Esophagus (tissue), 2 donors: ENCODE measurements around the gene ACP7. TPM values are rescaled to one million over a fixed set of nuclear protein-coding genes. Genes with fewer than 3 reads are reported as not detected.
A peak's percentile ranks its signal among the peaks of the same experiment; 100 is the strongest.

Experiments used
- H3K27ac ChIP-seq, 2 donors: one replicate each; pipeline ENCODE4 v1.5.1; 2013; ENCODE audit warnings: low read depth in 2 of 2, mild to moderate bottlenecking in 2 of 2, inconsistent platforms in 1 of 2, low read length in 1 of 2, moderate library complexity in 1 of 2
- H3K27me3 ChIP-seq, 2 donors: one replicate each; pipeline ENCODE4 v1.6.1; 2013; ENCODE audit warnings: low read length in 2 of 2, control low read depth in 1 of 2, mild to moderate bottlenecking in 1 of 2; ENCODE audit not compliant: insufficient read depth in 2 of 2, control insufficient read depth in 1 of 2
- H3K36me3 ChIP-seq, 2 donors: one replicate each; pipeline ENCODE4 v1.6.1; 2013; ENCODE audit warnings: low read length in 1 of 2; ENCODE audit not compliant: control insufficient read depth in 2 of 2, insufficient read depth in 2 of 2
- H3K4me1 ChIP-seq, 2 donors: one replicate each; pipeline ENCODE4 v1.6.1; 2013; ENCODE audit warnings: low read length in 1 of 2; ENCODE audit not compliant: control insufficient read depth in 2 of 2, insufficient read depth in 2 of 2
- H3K4me3 ChIP-seq, 2 donors: one replicate each; pipeline ENCODE4 v1.5.1; 2013; ENCODE audit warnings: low read length in 2 of 2, mild to moderate bottlenecking in 2 of 2, low read depth in 1 of 2, moderate library complexity in 1 of 2
- H3K9me3 ChIP-seq, 2 donors: one replicate each; pipeline ENCODE4 v1.6.1; 2013; ENCODE audit warnings: mild to moderate bottlenecking in 2 of 2, low read depth in 1 of 2, low read length in 1 of 2, moderate library complexity in 1 of 2; ENCODE audit not compliant: control insufficient read depth in 2 of 2, insufficient read depth in 1 of 2
- WGBS, 2 donors: extraction: QIAGEN DNeasy Blood & Tissue Kit; methylation state at CpG; one replicate each; pipeline ENCODE4 v1.1.7; 2013; 5-methylcytosine and 5-hydroxymethylcytosine counted together
- polyA plus RNA-seq, 2 donors: library from polyadenylated mRNA; stranded (reverse); fragments of 200-250 nt; gene quantifications; one replicate each; pipeline ENCODE4 v1.2.3, GENCODE V29; 2013
- donor health status: healthy with polysubstance abuse.
- donor health status: Bipolar disorder and iron deficiency.

The ACP7 gene
- polyA plus RNA-seq, 2 donors = 0.32 to 1.6 TPM

GRCh38 chr19:39126312-39127187 is 42.4 kb downstream of the ACP7 start:
- WGBS, 2 donors = 19% methylated on average over 26 of the region's 27 CpGs
- H3K4me1 ChIP-seq = peaks cover 15 to 23% of the 10 kb centered on the region in 2 donors
- no peaks in the 10 kb centered on the region for H3K36me3 ChIP-seq
- peak overlapping the region; percentile 88 to 94 for H3K27ac ChIP-seq
- H3K4me3 ChIP-seq = peak overlapping the region; percentile 92 to 95
- no peaks in the 10 kb centered on the region for H3K27me3 ChIP-seq
- H3K9me3 ChIP-seq = no peaks in the 10 kb centered on the region

- 43 to 47% methylated on average over 9 of the region's 9 CpGs for WGBS, 2 donors
- Histone ChIP-seq H3K9me3 (no peaks in the 10 kb centered on the region), H3K27me3 (no peaks in the 10 kb centered on the region), H3K36me3 (no peaks in the 10 kb centered on the region), H3K27ac (peak overlapping the region; percentile 87 to 88), H3K4me1 (peaks cover 20 to 26% of the 10 kb centered on the region in 2 donors), H3K4me3 (peak overlapping the region in 1 of 2 donors; percentile 1)
Observed at GRCh38 chr19:39127812-39128515, 43.8 kb downstream of the ACP7 start.

- Histone ChIP-seq H3K27me3 (no peaks in the 10 kb centered on the region), H3K4me3 (no peak overlapping the region), H3K27ac (peak overlapping the region in 1 of 2 donors; percentile 87), H3K4me1 (peaks cover 20 to 26% of the 10 kb centered on the region in 2 donors), H3K36me3 (no peaks in the 10 kb centered on the region), H3K9me3 (no peaks in the 10 kb centered on the region)
- WGBS, 2 donors = 26 to 41% methylated on average over 6 of the region's 6 CpGs
Observed at GRCh38 chr19:39128516-39129079, 44.4 kb downstream of the ACP7 start.

GRCh38 chr19:39129116-39129515 is 44.9 kb downstream of the ACP7 start:
- no peak overlapping the region for H3K4me3 ChIP-seq
- H3K4me1 ChIP-seq = peaks cover 20 to 28% of the 10 kb centered on the region in 2 donors
- H3K27ac ChIP-seq = no peak overlapping the region
- H3K9me3 ChIP-seq = no peaks in the 10 kb centered on the region
- H3K36me3 ChIP-seq = no peaks in the 10 kb centered on the region
- WGBS, 2 donors = 93 to 94% methylated on average over 11 of the region's 11 CpGs
- no peaks in the 10 kb centered on the region for H3K27me3 ChIP-seq

- peaks cover 20 to 28% of the 10 kb centered on the region in 2 donors for H3K4me1 ChIP-seq
- no peaks in the 10 kb centered on the region for H3K27me3 ChIP-seq
- peak overlapping the region; percentile 46 to 84 for H3K27ac ChIP-seq
- H3K4me3 ChIP-seq = no peak overlapping the region
- H3K36me3 ChIP-seq = no peaks in the 10 kb centered on the region
- no peaks in the 10 kb centered on the region for H3K9me3 ChIP-seq
- 71 to 74% methylated on average over 22 of the region's 22 CpGs for WGBS, 2 donors
Observed at GRCh38 chr19:39130337-39131254, 46.4 kb downstream of the ACP7 start.

- 46 to 49% methylated on average over 17 to 18 of the region's 18 CpGs for WGBS, 2 donors
- Histone ChIP-seq H3K4me3 (no peak overlapping the region), H3K9me3 (no peaks in the 10 kb centered on the region), H3K27me3 (no peaks in the 10 kb centered on the region), H3K36me3 (no peaks in the 10 kb centered on the region), H3K27ac (peak overlapping the region; percentile 46 to 84), H3K4me1 (peaks cover 23 to 34% of the 10 kb centered on the region in 2 donors)
Observed at GRCh38 chr19:39131255-39131755, 47.1 kb downstream of the ACP7 start.

- Histone ChIP-seq H3K4me1 (peaks cover 23 to 29% of the 10 kb centered on the region in 2 donors), H3K27ac (peak overlapping the region in 1 of 2 donors; percentile 45), H3K9me3 (no peaks in the 10 kb centered on the region), H3K4me3 (no peak overlapping the region), H3K27me3 (no peaks in the 10 kb centered on the region), H3K36me3 (no peaks in the 10 kb centered on the region)
- 60 to 67% methylated on average over 20 of the region's 20 CpGs for WGBS, 2 donors
Observed at GRCh38 chr19:39132344-39132969, 48.3 kb downstream of the ACP7 start.

- Histone ChIP-seq H3K4me3 (no peak overlapping the region), H3K36me3 (no peaks in the 10 kb centered on the region), H3K9me3 (no peaks in the 10 kb centered on the region), H3K27me3 (no peaks in the 10 kb centered on the region), H3K27ac (peak overlapping the region; percentile 21 to 50), H3K4me1 (peaks cover 16 to 27% of the 10 kb centered on the region in 2 donors)
- 42 to 50% methylated on average over 18 to 23 of the region's 23 CpGs for WGBS, 2 donors
Observed at GRCh38 chr19:39133431-39134270, 49.5 kb downstream of the ACP7 start.
